ENCODE measurements around the gene GLS2.
"Not testable (repeated sequence)": the region's sequence is repeated elsewhere in the genome, so short reads cannot be mapped to it uniquely, and the experiment has no call there.

GLS2 gene

DNA sequence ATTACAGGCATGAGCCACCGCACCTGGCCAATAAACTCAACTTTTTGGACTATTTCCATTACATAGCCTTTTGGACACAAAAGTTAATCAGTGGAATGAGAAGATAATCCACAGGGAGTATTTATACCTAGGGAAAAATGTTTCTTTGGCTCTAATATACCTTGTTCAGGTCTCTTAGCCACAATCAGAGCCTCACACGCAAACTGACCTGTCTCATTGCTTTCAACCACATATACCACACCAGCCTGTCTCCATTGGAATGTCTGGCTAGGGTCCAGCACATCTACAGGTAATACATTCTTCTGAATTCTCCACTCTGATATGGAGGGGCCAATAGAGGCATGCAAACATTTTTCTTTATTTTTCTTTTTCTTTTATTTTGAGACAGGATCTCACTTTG lies 29.9 kb upstream of the GLS2 start:
- Histone ChIP-seq H3K4me1 (ENCODE audit: insufficient read depth, low read length) (peaks cover 27% of the 10 kb centered on the region), H3K36me3 (ENCODE audit: insufficient read depth, low read length) (no peaks in the 10 kb centered on the region), H4K20me1 (ENCODE audit: insufficient read depth, low read length) (no peaks in the 10 kb centered on the region), H3K79me2 (ENCODE audit: insufficient read depth, low read length) (peaks cover 6% of the 10 kb centered on the region), H2AFZ (ENCODE audit: low read depth, low read length) (no peak overlapping the region), H3K9me3 (ENCODE audit: insufficient read depth, low read length, severe bottlenecking) (no peaks in the 10 kb centered on the region), H3K27me3 (ENCODE audit: insufficient read depth, low read length, poor library complexity) (no peaks in the 10 kb centered on the region), H3K4me3 (ENCODE audit: low read depth in 1 of 2, low read length in 2 of 2) (no peak overlapping the region), H3K27ac (ENCODE audit: low read length) (no peak overlapping the region), H3K4me2 (ENCODE audit: insufficient read depth, low read length) (no peak overlapping the region), H3K9ac (ENCODE audit: low read depth, low read length) (no peak overlapping the region)
- no peak for DNase-seq
- TF ChIP-seq, protein P1, sequence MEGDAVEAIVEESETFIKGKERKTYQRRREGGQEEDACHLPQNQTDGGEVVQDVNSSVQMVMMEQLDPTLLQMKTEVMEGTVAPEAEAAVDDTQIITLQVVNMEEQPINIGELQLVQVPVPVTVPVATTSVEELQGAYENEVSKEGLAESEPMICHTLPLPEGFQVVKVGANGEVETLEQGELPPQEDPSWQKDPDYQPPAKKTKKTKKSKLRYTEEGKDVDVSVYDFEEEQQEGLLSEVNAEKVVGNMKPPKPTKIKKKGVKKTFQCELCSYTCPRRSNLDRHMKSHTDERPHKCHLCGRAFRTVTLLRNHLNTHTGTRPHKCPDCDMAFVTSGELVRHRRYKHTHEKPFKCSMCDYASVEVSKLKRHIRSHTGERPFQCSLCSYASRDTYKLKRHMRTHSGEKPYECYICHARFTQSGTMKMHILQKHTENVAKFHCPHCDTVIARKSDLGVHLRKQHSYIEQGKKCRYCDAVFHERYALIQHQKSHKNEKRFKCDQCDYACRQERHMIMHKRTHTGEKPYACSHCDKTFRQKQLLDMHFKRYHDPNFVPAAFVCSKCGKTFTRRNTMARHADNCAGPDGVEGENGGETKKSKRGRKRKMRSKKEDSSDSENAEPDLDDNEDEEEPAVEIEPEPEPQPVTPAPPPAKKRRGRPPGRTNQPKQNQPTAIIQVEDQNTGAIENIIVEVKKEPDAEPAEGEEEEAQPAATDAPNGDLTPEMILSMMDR (IDR thresholded peaks at IDR 0.05; ENCODE audit: borderline replicate concordance, extremely low read depth, low read length, poor library complexity, severe bottlenecking) = no peak
- no peak for TF ChIP-seq EZH2 (IDR thresholded peaks at IDR 0.05; ENCODE audit: borderline replicate concordance, low read depth, low read length, severe bottlenecking)
- ATAC-seq (ENCODE audit: insufficient read depth, low read depth) = no peak

DNA sequence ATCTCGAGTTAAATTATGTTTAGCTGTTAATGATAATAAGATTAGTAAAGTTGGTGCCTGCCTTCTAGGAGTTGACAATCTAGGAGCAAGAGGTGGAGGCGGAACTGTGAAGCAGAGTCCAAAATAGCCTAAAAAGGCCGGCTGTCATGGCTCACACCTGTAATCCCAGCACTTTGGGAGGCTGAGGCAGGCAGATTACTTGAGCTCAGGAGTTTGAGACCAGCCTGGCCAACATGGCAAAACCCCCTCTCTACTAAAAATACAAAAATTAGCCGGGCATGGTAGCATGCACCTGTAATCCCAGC lies 26.0 kb upstream of the GLS2 start:
- not testable (repeated sequence) for ATAC-seq (ENCODE audit: insufficient read depth, low read depth); H3K4me1 ChIP-seq (ENCODE audit: insufficient read depth, low read length); DNase-seq; H3K27ac ChIP-seq (ENCODE audit: low read length); H3K4me2 ChIP-seq (ENCODE audit: insufficient read depth, low read length); H3K36me3 ChIP-seq (ENCODE audit: insufficient read depth, low read length); H3K27me3 ChIP-seq (ENCODE audit: insufficient read depth, low read length, poor library complexity); H3K9ac ChIP-seq (ENCODE audit: low read depth, low read length); H3K79me2 ChIP-seq (ENCODE audit: insufficient read depth, low read length); H4K20me1 ChIP-seq (ENCODE audit: insufficient read depth, low read length); H3K9me3 ChIP-seq (ENCODE audit: insufficient read depth, low read length, severe bottlenecking); H2AFZ ChIP-seq (ENCODE audit: low read depth, low read length); H3K4me3 ChIP-seq (ENCODE audit: low read depth in 1 of 2, low read length in 2 of 2)

DNA sequence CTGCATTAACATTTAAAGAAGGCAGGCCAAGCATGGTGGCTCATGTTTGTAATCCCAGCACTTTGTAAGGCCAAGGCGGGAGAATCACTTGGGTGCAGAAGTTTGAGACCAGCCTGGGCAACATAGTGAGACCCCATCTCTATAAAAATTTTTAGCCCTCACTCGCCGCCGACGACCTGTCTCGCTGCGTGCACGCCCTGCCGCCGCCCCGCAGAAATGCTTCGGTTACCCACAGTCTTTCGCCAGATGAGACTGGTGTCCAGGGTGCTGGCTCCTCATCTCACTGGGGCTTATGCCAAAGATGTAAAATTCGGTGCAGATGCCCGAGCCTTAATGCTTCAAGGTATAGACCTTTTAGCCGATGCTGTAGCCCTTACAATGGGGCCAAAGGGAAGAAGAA lies 22.8 kb upstream of the GLS2 start:
- H3K9me3 ChIP-seq (ENCODE audit: insufficient read depth, low read length, severe bottlenecking) = no peaks in the 10 kb centered on the region
- H3K9ac ChIP-seq (ENCODE audit: low read depth, low read length) = no peak overlapping the region
- H3K4me1 ChIP-seq (ENCODE audit: insufficient read depth, low read length) = no peaks in the 10 kb centered on the region
- ATAC-seq (ENCODE audit: insufficient read depth, low read depth) (no peak), DNase-seq (no peak)
- H3K36me3 ChIP-seq (ENCODE audit: insufficient read depth, low read length) = no peaks in the 10 kb centered on the region
- no peak overlapping the region for H3K4me2 ChIP-seq (ENCODE audit: insufficient read depth, low read length)
- H2AFZ ChIP-seq (ENCODE audit: low read depth, low read length) = no peak overlapping the region
- H3K27me3 ChIP-seq (ENCODE audit: insufficient read depth, low read length, poor library complexity) = no peaks in the 10 kb centered on the region
- H3K4me3 ChIP-seq (ENCODE audit: low read depth in 1 of 2, low read length in 2 of 2) = no peak overlapping the region
- no peak overlapping the region for H3K27ac ChIP-seq (ENCODE audit: low read length)
- H4K20me1 ChIP-seq (ENCODE audit: insufficient read depth, low read length) = no peaks in the 10 kb centered on the region
- TF ChIP-seq, protein P1 (IDR thresholded peaks at IDR 0.05; ENCODE audit: borderline replicate concordance, extremely low read depth, low read length, poor library complexity, severe bottlenecking) = no peak
- TF ChIP-seq EZH2 (IDR thresholded peaks at IDR 0.05; ENCODE audit: borderline replicate concordance, low read depth, low read length, severe bottlenecking) = no peak
- no peaks in the 10 kb centered on the region for H3K79me2 ChIP-seq (ENCODE audit: insufficient read depth, low read length)

DNA sequence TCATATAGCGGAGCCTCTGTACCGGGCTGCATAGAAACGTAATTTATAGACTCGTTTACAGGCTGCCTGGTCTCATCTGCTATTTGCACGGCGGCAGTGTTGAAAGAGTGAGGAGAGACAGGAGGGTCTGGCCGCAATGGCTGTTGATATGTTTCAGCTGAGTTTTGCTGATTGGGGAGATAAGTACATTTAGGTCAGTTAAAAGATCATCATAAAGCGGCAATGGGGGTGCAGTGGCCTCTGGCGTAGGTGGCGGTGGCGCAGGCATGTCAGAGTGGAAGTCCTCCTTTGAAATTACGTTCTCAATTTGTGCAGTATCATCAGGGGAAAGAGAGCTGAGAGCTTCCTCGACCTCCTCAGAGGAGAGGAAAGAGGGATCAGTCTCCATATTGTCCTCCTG lies 11.9 kb upstream of the GLS2 start:
- not testable (repeated sequence) for H3K4me2 ChIP-seq (ENCODE audit: insufficient read depth, low read length); H3K79me2 ChIP-seq (ENCODE audit: insufficient read depth, low read length); H3K27ac ChIP-seq (ENCODE audit: low read length); DNase-seq; ATAC-seq (ENCODE audit: insufficient read depth, low read depth); H4K20me1 ChIP-seq (ENCODE audit: insufficient read depth, low read length); H3K4me1 ChIP-seq (ENCODE audit: insufficient read depth, low read length); H3K36me3 ChIP-seq (ENCODE audit: insufficient read depth, low read length); H3K9ac ChIP-seq (ENCODE audit: low read depth, low read length); H3K27me3 ChIP-seq (ENCODE audit: insufficient read depth, low read length, poor library complexity); H3K9me3 ChIP-seq (ENCODE audit: insufficient read depth, low read length, severe bottlenecking); H3K4me3 ChIP-seq (ENCODE audit: low read depth in 1 of 2, low read length in 2 of 2); H2AFZ ChIP-seq (ENCODE audit: low read depth, low read length)

DNA sequence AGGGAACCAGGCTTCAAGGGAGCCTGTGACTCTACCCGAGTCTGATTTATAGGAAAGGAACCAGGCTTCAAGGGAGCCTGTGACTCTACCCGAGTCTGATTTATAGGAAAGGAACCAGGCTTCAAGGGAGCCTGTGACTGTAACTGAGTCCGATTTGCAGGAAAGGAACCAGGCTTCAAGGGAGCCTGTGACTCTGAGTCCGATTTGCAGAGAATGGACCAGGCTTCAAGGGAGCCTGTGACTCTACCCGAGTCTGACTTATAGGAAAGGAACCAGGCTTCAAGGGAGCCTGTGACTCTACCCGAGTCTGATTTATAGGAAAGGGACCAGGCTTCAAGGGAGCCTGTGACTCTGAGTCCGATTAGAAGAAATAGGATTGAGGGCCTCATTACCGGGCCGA lies 11.5 kb upstream of the GLS2 start:
- not testable (repeated sequence) for H2AFZ ChIP-seq (ENCODE audit: low read depth, low read length); ATAC-seq (ENCODE audit: insufficient read depth, low read depth); H3K4me2 ChIP-seq (ENCODE audit: insufficient read depth, low read length); H3K27me3 ChIP-seq (ENCODE audit: insufficient read depth, low read length, poor library complexity); H3K4me1 ChIP-seq (ENCODE audit: insufficient read depth, low read length); H3K9me3 ChIP-seq (ENCODE audit: insufficient read depth, low read length, severe bottlenecking); H3K79me2 ChIP-seq (ENCODE audit: insufficient read depth, low read length); H3K27ac ChIP-seq (ENCODE audit: low read length); H3K4me3 ChIP-seq (ENCODE audit: low read depth in 1 of 2, low read length in 2 of 2); H4K20me1 ChIP-seq (ENCODE audit: insufficient read depth, low read length); H3K9ac ChIP-seq (ENCODE audit: low read depth, low read length); DNase-seq; H3K36me3 ChIP-seq (ENCODE audit: insufficient read depth, low read length)

DNA sequence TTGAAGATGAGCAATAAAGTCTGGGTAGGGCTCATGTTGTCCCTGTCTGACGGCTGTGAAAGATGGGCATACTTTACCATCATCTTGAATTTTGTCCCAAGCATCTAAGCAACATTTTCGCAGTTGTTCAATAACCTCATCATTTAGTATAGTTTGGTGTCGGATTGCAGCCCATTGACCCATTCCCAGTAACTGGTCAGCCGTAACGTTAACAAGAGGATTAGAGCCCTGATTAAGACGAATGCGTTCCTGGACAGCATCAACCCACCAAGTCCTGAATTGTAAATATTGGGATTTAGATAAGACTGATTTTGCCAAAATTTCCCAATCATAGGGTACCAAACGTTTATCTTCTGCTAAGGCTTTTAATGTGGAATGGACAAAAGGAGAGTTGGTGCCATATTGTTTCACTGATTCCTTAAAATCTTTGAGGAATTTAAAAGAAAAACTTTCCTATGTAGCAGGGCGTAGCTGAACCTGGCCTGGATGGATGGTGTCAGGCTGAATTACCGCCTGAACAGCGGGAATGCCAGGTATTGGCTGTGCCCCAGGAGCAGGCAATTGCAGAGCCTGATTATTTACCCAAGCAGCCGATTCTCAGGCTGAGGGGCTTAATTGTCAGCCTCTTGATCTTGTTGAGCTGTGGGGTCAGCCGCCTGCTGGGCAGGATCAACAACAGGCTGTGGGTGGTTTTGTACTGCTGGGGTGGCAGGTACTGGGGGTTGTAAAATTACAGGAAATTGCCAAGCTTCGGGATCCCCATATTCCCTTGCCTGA lies 10.4 kb upstream of the GLS2 start:
- DNase-seq; H3K36me3 ChIP-seq (ENCODE audit: insufficient read depth, low read length); H3K9me3 ChIP-seq (ENCODE audit: insufficient read depth, low read length, severe bottlenecking); H4K20me1 ChIP-seq (ENCODE audit: insufficient read depth, low read length); H3K27me3 ChIP-seq (ENCODE audit: insufficient read depth, low read length, poor library complexity); H3K9ac ChIP-seq (ENCODE audit: low read depth, low read length); H3K4me2 ChIP-seq (ENCODE audit: insufficient read depth, low read length); H3K4me3 ChIP-seq (ENCODE audit: low read depth in 1 of 2, low read length in 2 of 2); ATAC-seq (ENCODE audit: insufficient read depth, low read depth); H3K79me2 ChIP-seq (ENCODE audit: insufficient read depth, low read length); H3K4me1 ChIP-seq (ENCODE audit: insufficient read depth, low read length); H2AFZ ChIP-seq (ENCODE audit: low read depth, low read length); H3K27ac ChIP-seq (ENCODE audit: low read length): not testable (repeated sequence)
